MM.1S (cell line): ENCODE measurements around the gene CFB.

Source experiments
- DNase-seq: peaks from one replicate; pipeline ENCODE4 v3.0.0-alpha.2; 2015
- H2AFZ ChIP-seq: fragments of 300-600 bp; sonication (generic); 2 replicates; pipeline ENCODE4 v1.6.0; 2016; ENCODE audit warnings: antibody characterized with exemption, low read length
- H3F3A ChIP-seq: fragments of 300-600 bp; sonication (generic); 2 replicates; pipeline ENCODE4 v1.6.1; 2016; ENCODE audit warnings: mild to moderate bottlenecking, antibody characterized with exemption, low read length, moderate library complexity, mixed read lengths; ENCODE audit not compliant: insufficient read depth
- H3K27ac ChIP-seq: fragments of 300-600 bp; sonication (generic); 2 replicates; pipeline ENCODE4 v1.5.1; 2016; ENCODE audit warnings: mild to moderate bottlenecking, low read length
- H3K27me3 ChIP-seq: fragments of 300-600 bp; sonication (generic); replicated peaks from 2 replicates; pipeline ENCODE4 v1.6.0; 2016; ENCODE audit warnings: low read length; ENCODE audit not compliant: insufficient read depth
- H3K36me3 ChIP-seq: fragments of 300-600 bp; sonication (generic); replicated peaks from 2 replicates; pipeline ENCODE4 v1.6.1; 2016; ENCODE audit warnings: mild to moderate bottlenecking, low read length, mixed read lengths; ENCODE audit not compliant: insufficient read depth
- H3K4me1 ChIP-seq: fragments of 300-600 bp; sonication (generic); 2 replicates; pipeline ENCODE4 v1.6.1; 2016; ENCODE audit warnings: low read length, mixed read lengths
- H3K4me2 ChIP-seq: fragments of 300-600 bp; sonication (generic); 2 replicates; pipeline ENCODE4 v1.6.0; 2016; ENCODE audit warnings: low read depth, low read length
- H3K4me3 ChIP-seq: fragments of 300-600 bp; sonication (generic); 2 replicates; pipeline ENCODE4 v1.5.1; 2016; ENCODE audit warnings: low read length, mixed read lengths
- H3K79me2 ChIP-seq: fragments of 300-600 bp; sonication (generic); 2 replicates; pipeline ENCODE4 v1.6.1; 2016; ENCODE audit warnings: mixed run types, low read length, mixed read lengths
- H3K9ac ChIP-seq: fragments of 300-600 bp; sonication (generic); 2 replicates; pipeline ENCODE4 v1.6.1; 2016; ENCODE audit warnings: low read length, mixed read lengths
- H3K9me2 ChIP-seq: fragments of 300-600 bp; sonication (generic); replicated peaks from 2 replicates; pipeline ENCODE4 v1.6.1; 2016; ENCODE audit warnings: mild to moderate bottlenecking, low read length, mixed read lengths; ENCODE audit not compliant: insufficient read depth
- H3K9me3 ChIP-seq: fragments of 300-600 bp; sonication (generic); replicated peaks from 2 replicates; pipeline ENCODE4 v1.6.1; 2016; ENCODE audit warnings: mild to moderate bottlenecking, low read length, mixed read lengths; ENCODE audit not compliant: insufficient read depth
- H4K20me1 ChIP-seq: fragments of 300-600 bp; sonication (generic); 2 replicates; pipeline ENCODE4 v1.6.1; 2016; ENCODE audit warnings: mild to moderate bottlenecking, low read length, moderate library complexity, mixed read lengths; ENCODE audit not compliant: insufficient read depth
- EZH2 ChIP-seq: fragments of 300-600 bp; sonication (generic); optimal IDR thresholded peaks from 2 replicates; pipeline ENCODE3; 2017; ENCODE audit warnings: low read depth, mild to moderate bottlenecking, antibody characterized with exemption, low read length, mixed read lengths
- EZH2phosphoT487 ChIP-seq: fragments of 300-600 bp; sonication (generic); IDR thresholded peaks from 2 replicates; pipeline ENCODE4 v1.6.1; 2018; ENCODE audit warnings: antibody characterized with exemption, low read length
- TF ChIP-seq, protein P1 (sequence below): fragments of 300-600 bp; sonication (generic); IDR thresholded peaks from 2 replicates; pipeline ENCODE4 v1.5.1; 2016; ENCODE audit warnings: antibody characterized with exemption, low read length, mixed read lengths

Gene CFB

DNA sequence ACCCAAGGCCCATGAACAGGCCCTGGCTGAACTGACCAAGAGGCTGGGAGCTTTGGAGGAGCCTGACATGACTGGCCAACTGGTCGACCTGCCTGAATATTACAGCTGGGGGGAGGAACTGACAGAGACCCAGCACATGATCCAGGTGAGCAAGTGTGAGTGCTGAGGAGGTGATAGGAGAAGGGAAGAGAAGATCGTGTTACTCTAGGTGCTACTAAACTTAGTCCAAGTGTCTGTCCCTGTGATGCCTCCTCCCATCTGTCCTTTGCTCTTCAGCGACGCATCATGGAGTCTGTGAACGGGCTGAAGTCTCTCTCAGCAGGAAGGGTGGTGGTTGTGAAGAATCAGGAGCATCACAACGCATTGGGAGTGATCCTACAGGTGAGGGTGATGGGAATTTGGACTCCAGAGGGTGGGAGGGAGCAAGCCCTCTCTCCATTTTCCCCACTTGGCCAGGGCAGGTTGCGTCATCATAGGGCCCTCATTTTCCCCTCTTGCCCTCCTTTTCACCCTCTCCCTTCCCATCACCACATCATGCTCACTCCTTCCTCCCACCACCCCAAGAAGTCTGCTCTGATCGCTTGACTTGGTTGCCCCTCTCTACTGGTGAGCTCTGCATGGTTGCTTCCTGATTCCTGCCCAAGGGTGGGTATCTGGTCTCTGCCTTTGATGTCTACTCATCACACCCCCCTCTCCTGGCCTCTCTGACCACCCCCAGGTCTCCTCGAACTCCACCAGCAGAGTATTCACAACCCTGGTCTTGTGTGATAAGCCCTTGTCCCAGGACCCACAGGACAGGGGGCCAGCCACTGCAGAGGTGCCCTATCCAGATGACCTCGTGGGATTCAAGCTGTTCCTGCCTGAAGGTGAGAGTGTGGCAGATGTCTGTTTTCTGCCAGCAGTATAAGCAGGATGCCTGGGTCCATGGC, 21.4 kb downstream of the CFB start:
- H3K79me2 ChIP-seq: peaks cover 15% of the 10 kb centered on the region
- no peaks in the 10 kb centered on the region for H3K36me3 ChIP-seq
- TF ChIP-seq EZH2phosphoT487 (no peak), EZH2 (no peak)
- TF ChIP-seq, protein P1, sequence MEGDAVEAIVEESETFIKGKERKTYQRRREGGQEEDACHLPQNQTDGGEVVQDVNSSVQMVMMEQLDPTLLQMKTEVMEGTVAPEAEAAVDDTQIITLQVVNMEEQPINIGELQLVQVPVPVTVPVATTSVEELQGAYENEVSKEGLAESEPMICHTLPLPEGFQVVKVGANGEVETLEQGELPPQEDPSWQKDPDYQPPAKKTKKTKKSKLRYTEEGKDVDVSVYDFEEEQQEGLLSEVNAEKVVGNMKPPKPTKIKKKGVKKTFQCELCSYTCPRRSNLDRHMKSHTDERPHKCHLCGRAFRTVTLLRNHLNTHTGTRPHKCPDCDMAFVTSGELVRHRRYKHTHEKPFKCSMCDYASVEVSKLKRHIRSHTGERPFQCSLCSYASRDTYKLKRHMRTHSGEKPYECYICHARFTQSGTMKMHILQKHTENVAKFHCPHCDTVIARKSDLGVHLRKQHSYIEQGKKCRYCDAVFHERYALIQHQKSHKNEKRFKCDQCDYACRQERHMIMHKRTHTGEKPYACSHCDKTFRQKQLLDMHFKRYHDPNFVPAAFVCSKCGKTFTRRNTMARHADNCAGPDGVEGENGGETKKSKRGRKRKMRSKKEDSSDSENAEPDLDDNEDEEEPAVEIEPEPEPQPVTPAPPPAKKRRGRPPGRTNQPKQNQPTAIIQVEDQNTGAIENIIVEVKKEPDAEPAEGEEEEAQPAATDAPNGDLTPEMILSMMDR: no peak
- H3K9me3 ChIP-seq: no peaks in the 10 kb centered on the region
- H4K20me1 ChIP-seq: no peaks in the 10 kb centered on the region
- no peak overlapping the region for H3K9ac ChIP-seq
- no peak overlapping the region for H2AFZ ChIP-seq
- no peak overlapping the region for H3K4me2 ChIP-seq
- peaks cover 8% of the 10 kb centered on the region for H3F3A ChIP-seq
- DNase-seq: no peak
- no peak overlapping the region for H3K27ac ChIP-seq
- H3K4me3 ChIP-seq: no peak overlapping the region
- peaks cover 6% of the 10 kb centered on the region; the same call in 1 of the 2 replicates for H3K4me1 ChIP-seq
- H3K27me3 ChIP-seq: no peaks in the 10 kb centered on the region
- H3K9me2 ChIP-seq: no peaks in the 10 kb centered on the region

DNA sequence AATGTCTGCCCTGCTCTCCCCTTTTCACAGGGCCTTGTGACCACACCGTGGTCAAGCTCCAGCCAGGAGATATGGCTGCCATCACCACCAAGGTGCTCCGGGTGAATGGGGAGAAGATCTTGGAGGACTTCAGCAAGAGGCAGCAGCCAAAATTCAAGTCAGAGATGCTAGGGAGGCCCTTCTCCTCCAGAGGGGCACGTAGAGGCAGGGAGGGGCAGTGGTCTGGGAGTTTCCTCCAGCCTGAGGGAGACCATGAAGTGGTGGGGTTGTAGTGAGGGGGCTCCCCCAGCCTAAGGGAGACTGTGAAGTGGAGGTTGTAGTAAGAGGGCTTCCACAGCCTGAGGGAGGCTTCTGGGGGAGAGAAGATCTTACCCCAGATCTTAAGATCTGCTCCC, 22.0 kb downstream of the CFB start:
- Histone ChIP-seq H3K9me3 (no peaks in the 10 kb centered on the region), H3K9ac (no peak overlapping the region), H3K27me3 (no peaks in the 10 kb centered on the region), H3K4me3 (no peak overlapping the region), H3F3A (peaks cover 11% of the 10 kb centered on the region), H3K9me2 (no peaks in the 10 kb centered on the region), H4K20me1 (no peaks in the 10 kb centered on the region), H2AFZ (no peak overlapping the region), H3K4me2 (no peak overlapping the region), H3K36me3 (no peaks in the 10 kb centered on the region), H3K27ac (no peak overlapping the region), H3K79me2 (peaks cover 19% of the 10 kb centered on the region), H3K4me1 (peaks cover 6% of the 10 kb centered on the region; the same call in 1 of the 2 replicates)
- TF ChIP-seq EZH2phosphoT487: no peak
- TF ChIP-seq, protein P1: no peak
- TF ChIP-seq EZH2: no peak
- no peak for DNase-seq

DNA sequence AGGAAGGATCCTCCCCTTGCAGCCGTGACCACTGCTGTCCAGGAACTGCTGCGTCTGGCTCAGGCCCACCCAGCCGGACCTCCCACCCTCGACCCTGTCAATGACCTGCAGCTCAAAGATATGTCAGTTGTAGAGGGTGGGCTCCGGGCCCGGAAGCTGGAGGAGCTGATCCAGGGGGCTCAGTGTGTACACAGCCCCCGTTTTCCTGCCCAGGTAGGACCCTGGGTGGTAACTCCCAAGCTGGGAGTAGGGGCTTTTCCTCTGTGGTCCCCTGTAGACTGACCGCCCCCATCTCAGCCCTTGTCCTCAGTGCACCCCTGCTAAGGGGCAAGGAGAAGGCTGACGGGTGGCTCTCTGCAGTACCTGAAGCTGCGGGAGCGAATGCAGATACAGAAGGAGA, 22.4 kb downstream of the CFB start:
- Histone ChIP-seq H3K27ac (no peak overlapping the region), H3K4me1 (peaks cover 6% of the 10 kb centered on the region; the same call in 1 of the 2 replicates), H3K36me3 (no peaks in the 10 kb centered on the region), H3K9me3 (no peaks in the 10 kb centered on the region), H3K27me3 (no peaks in the 10 kb centered on the region), H3K4me3 (no peak overlapping the region), H4K20me1 (no peaks in the 10 kb centered on the region), H3K4me2 (no peak overlapping the region), H3K79me2 (peaks cover 23% of the 10 kb centered on the region), H3K9me2 (no peaks in the 10 kb centered on the region), H3K9ac (no peak overlapping the region), H3F3A (peaks cover 11% of the 10 kb centered on the region), H2AFZ (no peak overlapping the region)
- TF ChIP-seq EZH2 (no peak), EZH2phosphoT487 (no peak)
- TF ChIP-seq, protein P1: no peak
- DNase-seq: no peak
